Measurements from ENCODE around the gene TMEM200B. TPM values are rescaled to one million over a fixed set of nuclear protein-coding genes. Genes with fewer than 3 reads are reported as not detected.

Gene TMEM200B
- total RNA-seq, 1 donor from 2014 or later, result not detected

DNA sequence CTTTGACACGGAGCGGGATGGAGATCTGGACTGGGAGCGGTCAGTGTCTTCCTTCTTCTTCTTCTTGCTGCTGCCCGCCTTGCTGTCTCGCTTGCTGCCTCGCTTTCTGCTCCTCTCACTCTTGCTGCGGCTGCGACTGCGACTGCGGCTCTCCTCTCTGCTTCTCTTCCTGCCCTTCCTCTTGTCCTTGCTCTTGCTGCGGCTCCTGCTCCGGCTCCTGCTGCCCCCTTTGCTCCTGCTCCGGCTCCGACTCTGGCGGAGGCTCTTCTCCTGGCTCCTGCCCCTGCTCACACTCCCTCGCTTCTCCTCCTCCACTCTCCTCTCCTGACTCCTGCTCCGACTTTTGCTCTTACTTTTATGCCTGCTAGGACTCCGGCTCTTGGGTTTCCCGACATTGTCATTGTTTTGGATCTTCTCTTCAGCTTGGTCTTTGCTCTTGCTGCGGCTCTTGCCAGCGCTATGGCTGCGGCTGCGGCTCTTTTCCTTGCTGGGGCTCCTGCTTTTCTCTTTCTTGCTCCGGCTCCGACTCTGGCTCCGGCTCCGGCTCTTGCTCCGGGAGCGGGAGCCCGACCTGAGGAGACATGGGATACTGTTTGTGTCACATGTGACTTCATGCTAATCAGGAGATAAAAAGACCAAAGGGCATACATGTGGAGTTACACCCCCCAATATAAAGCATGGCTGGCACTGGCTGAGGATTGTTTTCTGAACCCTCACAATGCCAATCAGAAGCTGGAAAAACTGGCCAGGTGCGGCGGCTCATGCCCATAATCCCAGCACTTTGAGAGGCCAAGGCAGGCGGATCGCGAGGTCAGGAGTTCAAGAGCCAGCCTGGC, 25.2 kb upstream of the TMEM200B start:
- ChIA-PET POLR2A (no interaction called here), CTCF (no interaction called here)
- intact Hi-C loops (cut with micrococcal nuclease), result no loop called here
- TF ChIP-seq, protein P1, sequence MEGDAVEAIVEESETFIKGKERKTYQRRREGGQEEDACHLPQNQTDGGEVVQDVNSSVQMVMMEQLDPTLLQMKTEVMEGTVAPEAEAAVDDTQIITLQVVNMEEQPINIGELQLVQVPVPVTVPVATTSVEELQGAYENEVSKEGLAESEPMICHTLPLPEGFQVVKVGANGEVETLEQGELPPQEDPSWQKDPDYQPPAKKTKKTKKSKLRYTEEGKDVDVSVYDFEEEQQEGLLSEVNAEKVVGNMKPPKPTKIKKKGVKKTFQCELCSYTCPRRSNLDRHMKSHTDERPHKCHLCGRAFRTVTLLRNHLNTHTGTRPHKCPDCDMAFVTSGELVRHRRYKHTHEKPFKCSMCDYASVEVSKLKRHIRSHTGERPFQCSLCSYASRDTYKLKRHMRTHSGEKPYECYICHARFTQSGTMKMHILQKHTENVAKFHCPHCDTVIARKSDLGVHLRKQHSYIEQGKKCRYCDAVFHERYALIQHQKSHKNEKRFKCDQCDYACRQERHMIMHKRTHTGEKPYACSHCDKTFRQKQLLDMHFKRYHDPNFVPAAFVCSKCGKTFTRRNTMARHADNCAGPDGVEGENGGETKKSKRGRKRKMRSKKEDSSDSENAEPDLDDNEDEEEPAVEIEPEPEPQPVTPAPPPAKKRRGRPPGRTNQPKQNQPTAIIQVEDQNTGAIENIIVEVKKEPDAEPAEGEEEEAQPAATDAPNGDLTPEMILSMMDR (IDR thresholded peaks at IDR 0.05), result no peak
- ATAC-seq (ENCODE audit: low read depth) (no peak), DNase-seq (no peak)
- no peaks in the 10 kb centered on the region for H3K4me1 Mint-ChIP-seq
- H3K27me3 Mint-ChIP-seq, result no peaks in the 10 kb centered on the region
- no peaks in the 10 kb centered on the region for H3K9me3 Mint-ChIP-seq
- H3K4me3 Mint-ChIP-seq, result no peak overlapping the region
- no peak overlapping the region for H3K27ac Mint-ChIP-seq
- peaks cover 88% of the 10 kb centered on the region for H3K36me3 Mint-ChIP-seq (ENCODE audit: low read depth)

DNA sequence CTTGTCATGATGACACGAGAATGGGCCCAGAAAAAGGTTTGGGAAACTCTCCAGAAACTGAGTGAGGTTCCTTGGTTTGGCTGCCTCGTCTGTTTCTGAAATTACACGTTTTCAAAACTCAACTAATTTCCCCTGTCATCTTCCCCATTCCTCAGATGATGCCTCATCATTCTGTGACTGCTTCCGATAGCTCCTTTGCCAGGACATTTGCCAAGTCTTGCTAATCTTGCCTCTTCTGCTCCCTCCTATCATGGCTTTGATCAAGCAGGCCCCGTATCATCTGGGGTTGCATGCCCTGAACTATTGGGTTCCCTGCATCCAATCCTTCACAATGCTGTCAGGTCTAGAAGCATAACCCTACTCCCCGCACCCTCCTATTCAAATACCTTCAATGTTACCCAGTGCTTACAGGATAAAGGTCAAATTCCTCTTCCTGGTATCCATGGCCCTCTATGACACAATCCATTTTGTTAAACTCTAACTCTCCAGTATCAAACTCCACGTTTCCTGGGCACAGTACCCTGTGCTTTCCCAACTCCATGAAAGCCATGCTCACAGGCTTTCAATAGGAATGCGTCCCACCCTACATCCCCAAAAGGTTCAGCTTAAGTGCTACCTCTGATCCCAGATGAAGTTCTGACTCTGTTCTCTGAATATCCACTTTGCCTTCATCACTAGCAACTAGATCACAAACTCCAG, 22.2 kb upstream of the TMEM200B start:
- ATAC-seq (ENCODE audit: low read depth) (no peak), DNase-seq (no peak)
- Mint-ChIP-seq H3K9me3 (no peaks in the 10 kb centered on the region), H3K4me1 (no peaks in the 10 kb centered on the region), H3K27ac (no peak overlapping the region), H3K4me3 (no peak overlapping the region), H3K27me3 (no peaks in the 10 kb centered on the region), H3K36me3 (ENCODE audit: low read depth) (peaks cover 62% of the 10 kb centered on the region)
- TF ChIP-seq, protein P1 (IDR thresholded peaks at IDR 0.05), result no peak
- CTCF ChIA-PET, result no interaction called here
- POLR2A ChIA-PET, result no interaction called here
- intact Hi-C loops (cut with micrococcal nuclease), result no loop called here

DNA sequence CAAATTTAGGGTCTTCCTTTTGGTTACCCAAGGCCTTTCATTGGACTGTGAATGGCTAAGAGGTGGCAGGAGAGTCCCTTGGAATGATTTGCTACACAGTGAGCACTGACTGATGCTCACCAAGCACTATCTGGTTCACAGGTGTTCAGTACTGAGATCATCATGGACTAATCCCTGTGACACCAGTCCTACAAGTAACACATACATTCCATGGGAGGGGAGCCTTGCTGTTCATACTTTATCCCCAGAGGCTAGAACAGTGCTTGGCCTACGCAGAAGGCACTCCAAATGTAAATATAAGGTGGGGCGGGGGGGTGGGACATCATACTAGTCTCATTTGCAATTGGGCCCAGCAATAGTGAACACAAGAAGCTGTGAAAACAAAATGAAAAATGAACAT, 20.5 kb upstream of the TMEM200B start:
- Mint-ChIP-seq H3K4me1 (no peaks in the 10 kb centered on the region), H3K9me3 (no peaks in the 10 kb centered on the region), H3K27me3 (no peaks in the 10 kb centered on the region), H3K36me3 (ENCODE audit: low read depth) (peaks cover 45% of the 10 kb centered on the region), H3K27ac (no peak overlapping the region), H3K4me3 (no peak overlapping the region)
- no peak for ATAC-seq (ENCODE audit: low read depth)
- CTCF ChIA-PET, result no interaction called here
- POLR2A ChIA-PET, result interaction anchor here (0.6 to 0.7 kb wide), 2 partner anchors 19 to 436 kb away, joined by 3 to 4 read pairs; no protein-coding TSS in a partner anchor
- DNase-seq, result no peak
- TF ChIP-seq, protein P1 (IDR thresholded peaks at IDR 0.05), result no peak
- intact Hi-C loops (cut with micrococcal nuclease), result no loop called here

DNA sequence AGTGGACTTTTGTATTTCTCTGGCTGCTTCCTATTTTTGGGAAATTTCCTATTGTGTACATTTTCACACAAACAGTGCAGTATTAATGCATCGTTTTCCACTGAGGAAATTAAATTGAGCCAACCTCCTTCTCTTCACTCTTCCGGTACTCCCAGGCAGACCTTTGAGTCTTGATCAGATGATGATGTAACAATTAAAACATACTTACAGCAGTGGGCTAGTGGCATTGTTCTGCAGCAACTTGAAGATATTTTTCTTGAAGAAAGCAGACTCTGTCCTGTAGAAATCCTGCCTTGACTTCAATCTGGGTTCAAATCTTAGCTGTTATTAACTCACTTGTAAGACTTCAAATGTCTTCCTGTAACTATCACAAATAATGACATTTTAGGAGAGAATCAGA, 19.0 kb upstream of the TMEM200B start:
- H3K27me3 Mint-ChIP-seq, result no peaks in the 10 kb centered on the region
- ChIA-PET CTCF (no interaction called here), POLR2A (no interaction called here)
- no peak overlapping the region for H3K27ac Mint-ChIP-seq
- intact Hi-C loops (cut with micrococcal nuclease), result no loop called here
- H3K4me3 Mint-ChIP-seq, result no peak overlapping the region
- TF ChIP-seq, protein P1 (IDR thresholded peaks at IDR 0.05), result no peak
- H3K9me3 Mint-ChIP-seq, result no peaks in the 10 kb centered on the region
- DNase-seq (no peak), ATAC-seq (ENCODE audit: low read depth) (no peak)
- no peaks in the 10 kb centered on the region for H3K4me1 Mint-ChIP-seq
- peaks cover 30% of the 10 kb centered on the region for H3K36me3 Mint-ChIP-seq (ENCODE audit: low read depth)

DNA sequence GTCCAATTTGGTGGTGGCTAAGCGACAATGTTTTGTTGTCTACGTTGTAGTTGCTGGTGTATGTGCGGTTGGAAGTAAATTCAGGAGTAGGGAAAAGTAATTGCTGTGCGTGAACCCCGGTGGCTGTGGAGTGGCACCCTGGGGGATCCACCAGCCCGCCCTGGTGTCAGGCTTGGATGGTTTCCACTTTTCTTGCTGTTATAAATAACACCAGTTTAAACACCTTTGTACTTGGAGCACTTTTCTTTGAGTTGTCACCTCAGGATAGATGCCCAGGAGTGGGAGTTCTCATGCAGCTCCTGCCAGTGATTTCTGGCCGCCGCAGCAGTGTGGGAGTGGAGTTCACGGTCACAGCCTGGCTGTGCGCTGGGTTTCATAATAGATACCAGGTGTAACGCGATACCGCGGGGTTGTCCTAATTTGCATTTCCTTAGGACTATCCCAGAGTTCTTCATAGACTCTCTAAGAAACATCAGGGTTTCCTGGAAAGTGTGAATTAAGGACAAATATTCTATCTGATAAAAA, 12.8 kb upstream of the TMEM200B start:
- TF ChIP-seq, protein P1 (IDR thresholded peaks at IDR 0.05), result no peak
- POLR2A ChIA-PET, result no interaction called here
- no peak for DNase-seq
- peaks cover 16% of the 10 kb centered on the region for H3K27me3 Mint-ChIP-seq
- no peaks in the 10 kb centered on the region for H3K36me3 Mint-ChIP-seq (ENCODE audit: low read depth)
- intact Hi-C loops (cut with micrococcal nuclease), result no loop called here
- no peaks in the 10 kb centered on the region for H3K4me1 Mint-ChIP-seq
- no peak for ATAC-seq (ENCODE audit: low read depth)
- H3K4me3 Mint-ChIP-seq, result no peak overlapping the region
- CTCF ChIA-PET, result no interaction called here
- no peak overlapping the region for H3K27ac Mint-ChIP-seq
- H3K9me3 Mint-ChIP-seq, result no peaks in the 10 kb centered on the region

All from activated B cell treated with CpG ODN at 0.5 μM for 24 hours (primary cell).